ENCODE data around the gene CDH1.

GRCh38 chr16:68718590-68718989, 18.5 kb upstream of the CDH1 start:
- TF ChIP-seq CTCF (IDR thresholded peaks at IDR 0.05) (no peak), POLR2A (IDR thresholded peaks at IDR 0.05) (no peak)
